LNCaP clone FGC (cell line): ENCODE data around the gene SANBR.

Experiments
- DNase-seq: peaks from one replicate; pipeline ENCODE4 v3.0.0-alpha.2; 2011; ENCODE audit warnings: low read depth
- H3K4me3 ChIP-seq: 2 replicates; pipeline ENCODE4 v1.5.1; 2011; ENCODE audit warnings: mild to moderate bottlenecking, low read depth, low read length, control low read depth
- TF ChIP-seq, protein P1 (sequence below): IDR thresholded peaks from 2 replicates; pipeline ENCODE4 v1.5.1; 2012; ENCODE audit warnings: mild to moderate bottlenecking; ENCODE audit not compliant: control insufficient read depth, insufficient read depth; ENCODE audit errors: extremely low read depth

Gene SANBR

DNA sequence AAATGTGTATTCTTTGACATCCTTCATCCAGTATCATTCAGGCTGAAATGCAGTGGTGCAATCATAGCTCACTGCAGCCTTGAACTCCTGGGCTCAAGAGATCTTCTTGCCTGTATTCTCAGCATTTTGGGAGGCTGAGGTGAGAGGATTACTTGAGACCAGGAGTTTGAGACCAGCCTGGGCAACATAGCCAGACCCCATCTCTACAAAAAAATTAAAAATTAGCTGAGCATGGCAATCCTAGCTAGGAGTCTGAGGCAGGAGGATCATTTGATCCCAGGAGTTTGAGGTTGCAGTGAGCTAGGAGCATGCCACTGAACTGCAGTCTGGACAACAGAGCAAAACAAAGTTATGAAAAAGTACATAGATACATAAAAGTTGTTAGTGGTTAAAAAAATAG is 24.1 kb downstream of the SANBR start:
- no peak for DNase-seq
- TF ChIP-seq, protein P1, sequence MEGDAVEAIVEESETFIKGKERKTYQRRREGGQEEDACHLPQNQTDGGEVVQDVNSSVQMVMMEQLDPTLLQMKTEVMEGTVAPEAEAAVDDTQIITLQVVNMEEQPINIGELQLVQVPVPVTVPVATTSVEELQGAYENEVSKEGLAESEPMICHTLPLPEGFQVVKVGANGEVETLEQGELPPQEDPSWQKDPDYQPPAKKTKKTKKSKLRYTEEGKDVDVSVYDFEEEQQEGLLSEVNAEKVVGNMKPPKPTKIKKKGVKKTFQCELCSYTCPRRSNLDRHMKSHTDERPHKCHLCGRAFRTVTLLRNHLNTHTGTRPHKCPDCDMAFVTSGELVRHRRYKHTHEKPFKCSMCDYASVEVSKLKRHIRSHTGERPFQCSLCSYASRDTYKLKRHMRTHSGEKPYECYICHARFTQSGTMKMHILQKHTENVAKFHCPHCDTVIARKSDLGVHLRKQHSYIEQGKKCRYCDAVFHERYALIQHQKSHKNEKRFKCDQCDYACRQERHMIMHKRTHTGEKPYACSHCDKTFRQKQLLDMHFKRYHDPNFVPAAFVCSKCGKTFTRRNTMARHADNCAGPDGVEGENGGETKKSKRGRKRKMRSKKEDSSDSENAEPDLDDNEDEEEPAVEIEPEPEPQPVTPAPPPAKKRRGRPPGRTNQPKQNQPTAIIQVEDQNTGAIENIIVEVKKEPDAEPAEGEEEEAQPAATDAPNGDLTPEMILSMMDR: no peak
- H3K4me3 ChIP-seq: no peak overlapping the region

DNA sequence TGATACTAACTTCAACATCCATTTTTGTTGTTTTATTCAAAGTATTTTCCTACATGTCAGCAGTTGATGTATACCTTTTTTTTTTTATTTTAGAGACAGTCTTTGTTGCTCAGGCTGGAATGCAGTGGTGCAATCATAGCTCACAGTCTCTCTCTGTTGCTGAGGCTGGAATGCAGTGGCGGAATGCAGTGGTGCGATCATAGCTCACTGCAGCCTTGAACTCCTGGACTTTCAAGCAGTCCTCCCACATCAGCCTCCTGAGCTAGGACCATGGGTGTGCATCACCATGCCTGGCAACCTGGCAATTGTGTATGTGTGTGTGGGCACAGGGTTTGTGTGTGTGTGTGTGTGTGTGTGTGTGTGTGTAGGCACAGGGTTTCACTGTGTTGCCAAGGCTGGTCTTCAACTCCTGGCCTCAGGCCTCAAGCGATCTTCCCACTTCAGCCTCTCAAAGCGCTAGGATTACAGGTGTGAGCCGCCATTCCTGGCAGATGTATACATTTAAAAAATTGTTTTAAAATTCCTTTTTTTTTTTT is 24.8 kb downstream of the SANBR start:
- H3K4me3 ChIP-seq: no peak overlapping the region
- no peak for DNase-seq
- TF ChIP-seq, protein P1: no peak

DNA sequence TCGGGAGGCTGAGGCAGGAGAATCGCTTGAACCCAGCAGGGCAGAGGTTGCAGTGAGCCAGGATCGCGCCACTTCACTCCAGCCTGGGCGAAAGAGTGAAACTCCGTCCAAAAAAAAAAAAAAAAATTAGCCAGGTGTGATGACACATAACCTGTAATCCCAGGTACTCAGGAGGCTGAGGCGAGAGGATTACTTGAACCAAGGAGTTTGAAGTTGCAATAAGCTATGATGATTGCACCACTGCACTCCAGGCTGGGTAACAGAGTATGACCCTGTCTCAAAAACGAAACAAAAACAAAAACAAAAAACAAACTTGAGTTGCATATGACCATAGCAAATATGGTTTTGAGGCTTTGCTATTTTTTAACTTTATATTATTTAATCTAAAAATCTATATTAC is 25.8 kb downstream of the SANBR start:
- TF ChIP-seq, protein P1: no peak
- no peak for DNase-seq
- H3K4me3 ChIP-seq: no peak overlapping the region

DNA sequence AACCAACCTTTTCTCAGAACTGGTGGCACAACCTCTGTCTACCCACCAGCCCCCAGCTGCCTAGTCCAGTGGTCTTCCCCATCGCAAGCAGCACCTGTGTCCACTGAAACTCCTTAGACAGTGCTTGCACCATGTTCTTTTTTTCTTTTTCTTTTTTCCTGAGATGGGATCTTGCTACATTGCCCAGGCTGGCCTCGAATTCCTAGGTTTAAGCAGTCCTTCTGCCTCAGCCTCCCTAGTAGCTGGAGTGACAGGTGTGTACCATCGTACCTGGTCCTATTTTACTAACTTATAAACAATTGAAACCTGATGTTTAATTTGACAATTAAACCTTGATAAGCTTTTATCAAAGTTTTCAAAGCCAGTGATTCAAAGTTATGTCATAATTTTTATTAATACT is 30.8 kb downstream of the SANBR start:
- no peak for DNase-seq
- H3K4me3 ChIP-seq: no peak overlapping the region
- TF ChIP-seq, protein P1: no peak

DNA sequence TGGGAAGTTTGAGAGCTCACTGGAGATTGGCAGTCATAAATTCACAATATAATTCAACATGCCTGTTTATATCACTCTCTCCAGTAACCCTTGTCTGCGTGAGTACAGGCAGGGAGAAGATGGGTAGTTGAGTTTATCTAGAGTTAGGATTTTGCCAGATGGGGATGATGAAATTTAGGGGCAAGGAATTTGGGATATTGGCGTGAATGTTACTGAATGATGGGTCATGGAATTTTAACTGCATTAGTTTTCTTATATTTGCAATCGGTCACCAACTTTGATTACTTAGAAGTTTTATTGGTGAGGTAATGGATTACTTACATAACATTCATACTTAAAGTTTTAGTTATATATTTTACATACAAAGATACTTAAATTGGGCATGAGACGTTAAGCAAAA is 35.1 kb downstream of the SANBR start:
- TF ChIP-seq, protein P1: no peak
- DNase-seq: no peak
- H3K4me3 ChIP-seq: no peak overlapping the region

DNA sequence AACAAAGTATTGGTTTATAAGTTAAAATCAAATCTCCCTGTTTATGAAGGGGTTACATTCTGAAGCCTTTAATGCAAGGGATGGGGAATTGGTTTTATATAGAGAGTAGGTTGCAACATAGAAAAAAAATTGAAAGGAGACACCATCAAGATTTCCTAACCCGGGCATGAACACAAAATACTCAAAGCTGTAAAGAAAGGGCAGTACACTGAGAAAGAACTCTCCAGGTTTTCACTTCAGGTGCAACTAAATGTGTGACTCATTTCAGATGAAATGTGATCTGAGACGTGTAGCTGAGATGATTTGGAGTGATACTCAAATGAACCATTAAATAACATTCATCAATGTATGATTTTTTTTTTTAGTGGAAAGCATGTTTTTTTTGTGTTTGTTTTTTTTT is 43.6 kb downstream of the SANBR start:
- DNase-seq: no peak
- no peak overlapping the region for H3K4me3 ChIP-seq
- TF ChIP-seq, protein P1: no peak

DNA sequence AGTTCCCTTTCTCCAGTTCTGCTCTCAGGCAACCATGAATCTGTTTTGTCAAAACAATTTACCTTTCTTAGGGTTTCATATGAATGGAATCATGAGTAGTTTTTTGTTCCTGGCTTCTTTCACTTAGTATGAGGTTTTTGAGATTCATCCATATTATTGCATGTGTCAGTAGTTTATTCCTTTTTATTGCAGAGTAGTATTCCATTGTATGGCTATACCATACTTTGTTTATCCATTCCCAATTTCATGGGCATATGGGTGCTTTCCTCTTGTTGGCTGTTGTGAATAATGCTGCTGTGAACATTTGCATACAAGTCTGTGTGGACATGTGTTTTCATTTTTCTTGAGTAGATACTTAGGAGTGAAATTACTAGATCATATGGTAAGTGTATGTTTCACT is 46.0 kb downstream of the SANBR start:
- H3K4me3 ChIP-seq: no peak overlapping the region
- TF ChIP-seq, protein P1: no peak
- no peak for DNase-seq
